ENCODE data around the gene KCNH5. TPM values are rescaled to one million over a fixed set of nuclear protein-coding genes. Genes with fewer than 3 reads are reported as not detected.

Gene KCNH5
- total RNA-seq, 2 experiments from 2014 or later, result not detected

- no peak overlapping the region for H3K4me3 Mint-ChIP-seq
- ChIA-PET POLR2A (no interaction called here), CTCF (no interaction called here)
- no peaks in the 10 kb centered on the region for H3K4me1 Mint-ChIP-seq
- H3K36me3 Mint-ChIP-seq (ENCODE audit: low read depth), result no peaks in the 10 kb centered on the region
- DNase-seq, result no peak
- H3K9me3 Mint-ChIP-seq, result no peaks in the 10 kb centered on the region
- no peaks in the 10 kb centered on the region for H3K27me3 Mint-ChIP-seq
- no peak overlapping the region for H3K27ac Mint-ChIP-seq
Observed at GRCh38 chr14:63032076-63032475, 13.2 kb downstream of the KCNH5 start.

GRCh38 chr14:63030113-63030512 lies 15.1 kb downstream of the KCNH5 start:
- CTCF ChIA-PET, result no interaction called here
- Mint-ChIP-seq H3K4me1 (no peaks in the 10 kb centered on the region), H3K27me3 (no peaks in the 10 kb centered on the region), H3K9me3 (no peaks in the 10 kb centered on the region), H3K36me3 (ENCODE audit: low read depth) (no peaks in the 10 kb centered on the region), H3K27ac (no peak overlapping the region), H3K4me3 (no peak overlapping the region)
- POLR2A ChIA-PET, result no interaction called here
- no peak for DNase-seq

DNA sequence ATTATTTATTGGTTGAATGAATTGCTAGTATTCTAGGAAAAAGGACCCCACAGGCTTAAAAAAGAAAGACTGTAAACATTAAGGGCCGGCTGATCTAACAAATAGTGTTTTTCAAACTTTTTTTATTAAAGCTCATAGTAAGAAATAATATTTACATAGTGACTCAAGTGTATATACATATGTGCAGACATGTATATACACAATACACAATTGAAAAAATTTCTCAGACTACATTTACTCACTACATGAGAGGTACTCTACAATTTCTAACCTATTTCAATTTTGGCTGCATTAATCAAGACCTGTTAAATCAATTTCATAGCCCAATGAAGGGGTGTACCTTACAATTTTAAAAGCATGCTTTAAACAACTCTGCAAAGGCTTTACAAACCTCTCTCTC lies 17.5 kb downstream of the KCNH5 start:
- Mint-ChIP-seq H3K4me1 (no peaks in the 10 kb centered on the region), H3K9me3 (no peaks in the 10 kb centered on the region), H3K36me3 (ENCODE audit: low read depth) (no peaks in the 10 kb centered on the region), H3K27me3 (no peaks in the 10 kb centered on the region), H3K4me3 (no peak overlapping the region), H3K27ac (no peak overlapping the region)
- ChIA-PET POLR2A (no interaction called here), CTCF (no interaction called here)
- no peak for DNase-seq

DNA sequence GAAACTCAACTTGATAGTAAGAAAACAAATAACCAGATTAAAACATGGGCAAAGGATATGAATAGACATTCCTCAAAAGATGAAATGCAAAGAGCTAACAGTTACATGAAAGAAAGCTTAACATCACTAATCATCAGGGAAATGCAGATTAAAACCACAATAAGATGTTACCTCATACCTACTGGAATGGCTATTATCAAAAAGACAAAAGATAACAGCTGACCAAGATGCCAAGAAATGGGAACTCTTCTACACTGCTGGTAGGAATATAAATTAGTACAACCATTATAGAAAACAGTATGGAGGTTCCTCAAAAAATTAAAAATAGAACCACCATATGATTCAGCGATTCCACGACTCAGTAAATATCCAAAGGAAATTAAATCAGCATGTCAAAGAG lies 18.8 kb downstream of the KCNH5 start:
- H3K4me1 Mint-ChIP-seq, result no peaks in the 10 kb centered on the region
- ChIA-PET CTCF (interaction anchor here (0.5 kb wide), 1 partner anchor 1401 kb away, joined by 3 read pairs; no protein-coding TSS in a partner anchor), POLR2A (no interaction called here)
- no peaks in the 10 kb centered on the region for H3K9me3 Mint-ChIP-seq
- H3K36me3 Mint-ChIP-seq (ENCODE audit: low read depth), result no peaks in the 10 kb centered on the region
- no peak for DNase-seq
- H3K27ac Mint-ChIP-seq, result no peak overlapping the region
- H3K4me3 Mint-ChIP-seq, result no peak overlapping the region
- H3K27me3 Mint-ChIP-seq, result no peaks in the 10 kb centered on the region

DNA sequence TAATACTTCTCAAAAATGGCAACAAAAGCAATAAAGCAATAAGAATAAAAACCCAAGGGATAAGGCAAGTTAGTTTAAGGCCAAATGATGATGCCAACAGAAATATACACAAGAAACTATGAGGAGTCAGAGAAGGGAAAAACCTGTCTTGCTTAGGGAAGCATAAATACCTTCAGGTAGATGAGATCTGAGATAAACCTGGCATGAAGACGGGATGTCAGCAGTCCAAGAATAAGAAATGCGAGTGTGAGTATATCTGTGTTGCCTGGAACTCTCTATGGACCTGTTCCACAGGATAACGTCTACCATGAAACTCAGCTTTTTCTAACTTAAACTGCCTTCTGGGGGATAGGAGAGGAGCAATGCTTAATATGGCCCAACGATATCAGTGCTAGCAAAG lies 30.6 kb downstream of the KCNH5 start:
- Mint-ChIP-seq H3K27me3 (peaks cover 2% of the 10 kb centered on the region), H3K27ac (no peak overlapping the region), H3K36me3 (ENCODE audit: low read depth) (no peaks in the 10 kb centered on the region), H3K9me3 (no peaks in the 10 kb centered on the region), H3K4me1 (no peaks in the 10 kb centered on the region), H3K4me3 (no peak overlapping the region)
- ChIA-PET CTCF (no interaction called here), POLR2A (no interaction called here)
- no peak for DNase-seq

- no peak overlapping the region for H3K4me3 Mint-ChIP-seq
- CTCF ChIA-PET, result no interaction called here
Observed at GRCh38 chr14:63012171-63012570, 33.1 kb downstream of the KCNH5 start.

GRCh38 chr14:63011623-63012022 lies 33.6 kb downstream of the KCNH5 start:
- no peaks in the 10 kb centered on the region for H3K4me1 Mint-ChIP-seq
- ChIA-PET CTCF (no interaction called here), POLR2A (no interaction called here)

More at GRCh38 chr14:63012171-63012570, 33.1 kb downstream of the KCNH5 start:
- no peak for DNase-seq
- Mint-ChIP-seq H3K36me3 (ENCODE audit: low read depth) (no peaks in the 10 kb centered on the region), H3K27me3 (peaks cover 2% of the 10 kb centered on the region), H3K27ac (no peak overlapping the region), H3K9me3 (no peaks in the 10 kb centered on the region), H3K4me1 (no peaks in the 10 kb centered on the region)
- POLR2A ChIA-PET, result no interaction called here

GRCh38 chr14:63009495-63009894 lies 35.8 kb downstream of the KCNH5 start:
- no peaks in the 10 kb centered on the region for H3K36me3 Mint-ChIP-seq (ENCODE audit: low read depth)
- DNase-seq, result no peak
- no peak overlapping the region for H3K4me3 Mint-ChIP-seq
- peaks cover 2% of the 10 kb centered on the region for H3K27me3 Mint-ChIP-seq
- no peaks in the 10 kb centered on the region for H3K4me1 Mint-ChIP-seq
- ChIA-PET POLR2A (no interaction called here), CTCF (no interaction called here)
- H3K27ac Mint-ChIP-seq, result no peak overlapping the region
- no peaks in the 10 kb centered on the region for H3K9me3 Mint-ChIP-seq

More at GRCh38 chr14:63011623-63012022, 33.6 kb downstream of the KCNH5 start:
- no peaks in the 10 kb centered on the region for H3K36me3 Mint-ChIP-seq (ENCODE audit: low read depth)
- DNase-seq, result no peak
- no peaks in the 10 kb centered on the region for H3K9me3 Mint-ChIP-seq
- H3K27me3 Mint-ChIP-seq, result peaks cover 2% of the 10 kb centered on the region
- H3K27ac Mint-ChIP-seq, result no peak overlapping the region
- H3K4me3 Mint-ChIP-seq, result no peak overlapping the region

GRCh38 chr14:63006531-63006930 lies 38.7 kb downstream of the KCNH5 start:
- no peaks in the 10 kb centered on the region for H3K4me1 Mint-ChIP-seq
- H3K27ac Mint-ChIP-seq, result no peak overlapping the region
- ChIA-PET POLR2A (no interaction called here), CTCF (no interaction called here)
- H3K4me3 Mint-ChIP-seq, result no peak overlapping the region
- DNase-seq, result no peak
- no peaks in the 10 kb centered on the region for H3K9me3 Mint-ChIP-seq
- no peaks in the 10 kb centered on the region for H3K27me3 Mint-ChIP-seq
- H3K36me3 Mint-ChIP-seq (ENCODE audit: low read depth), result no peaks in the 10 kb centered on the region

DNA sequence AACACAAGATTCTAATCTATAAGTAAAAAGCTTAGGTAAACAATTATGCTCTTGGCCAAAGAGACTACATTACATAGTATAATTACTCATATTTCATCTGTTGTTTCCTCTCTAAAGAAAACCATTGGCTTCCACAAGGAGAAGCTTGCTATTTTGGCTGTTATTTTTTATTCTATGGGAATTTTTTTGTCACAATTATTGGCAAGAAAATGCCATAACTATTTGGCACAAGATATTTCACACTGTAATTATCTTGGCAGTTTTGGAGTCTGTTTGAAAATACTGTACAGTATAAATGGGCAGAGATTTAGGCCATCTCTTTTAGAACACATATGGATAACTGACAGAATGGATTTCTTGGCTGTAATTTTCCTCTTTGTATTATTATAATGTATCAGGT lies 51.2 kb downstream of the KCNH5 start:
- CTCF ChIA-PET, result no interaction called here
- no peaks in the 10 kb centered on the region for H3K9me3 Mint-ChIP-seq
- H3K36me3 Mint-ChIP-seq (ENCODE audit: low read depth), result no peaks in the 10 kb centered on the region
- no peak for DNase-seq
- POLR2A ChIA-PET, result no interaction called here
- H3K4me1 Mint-ChIP-seq, result no peaks in the 10 kb centered on the region
- H3K27me3 Mint-ChIP-seq, result no peaks in the 10 kb centered on the region
- no peak overlapping the region for H3K27ac Mint-ChIP-seq
- H3K4me3 Mint-ChIP-seq, result no peak overlapping the region

- POLR2A ChIA-PET, result no interaction called here
- Mint-ChIP-seq H3K27ac (no peak overlapping the region), H3K36me3 (ENCODE audit: low read depth) (no peaks in the 10 kb centered on the region), H3K27me3 (no peaks in the 10 kb centered on the region), H3K4me3 (no peak overlapping the region), H3K9me3 (no peaks in the 10 kb centered on the region), H3K4me1 (no peaks in the 10 kb centered on the region)
- CTCF ChIA-PET, result no interaction called here
- no peak for DNase-seq
Observed at GRCh38 chr14:62988967-62989366, 56.3 kb downstream of the KCNH5 start.

GRCh38 chr14:62983821-62984220 lies 61.4 kb downstream of the KCNH5 start:
- Mint-ChIP-seq H3K36me3 (ENCODE audit: low read depth) (no peaks in the 10 kb centered on the region), H3K27me3 (no peaks in the 10 kb centered on the region), H3K9me3 (no peaks in the 10 kb centered on the region), H3K4me3 (no peak overlapping the region), H3K27ac (no peak overlapping the region), H3K4me1 (no peaks in the 10 kb centered on the region)
- POLR2A ChIA-PET, result no interaction called here
- DNase-seq, result no peak
- CTCF ChIA-PET, result no interaction called here

DNA sequence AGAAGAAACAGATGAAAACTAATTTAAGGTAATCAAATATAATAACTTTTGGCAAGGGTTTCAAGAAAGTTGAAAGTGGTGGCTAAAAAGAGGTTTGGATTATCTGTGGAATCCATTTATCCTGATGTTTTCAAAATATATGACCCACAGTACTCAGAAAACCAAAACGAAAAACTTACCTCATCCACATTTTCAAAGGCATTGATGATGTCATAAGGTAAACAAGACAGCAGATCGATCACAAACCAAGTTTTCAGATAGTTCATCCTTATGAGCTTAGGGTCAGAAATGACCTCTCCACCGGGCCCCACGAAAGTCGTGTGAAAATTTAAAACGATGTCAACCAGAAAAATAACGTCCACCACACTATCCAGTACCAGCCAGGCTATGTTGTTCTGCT lies 64.6 kb downstream of the KCNH5 start:
- H3K36me3 Mint-ChIP-seq (ENCODE audit: low read depth), result no peaks in the 10 kb centered on the region
- no peak for DNase-seq
- no peaks in the 10 kb centered on the region for H3K9me3 Mint-ChIP-seq
- H3K27ac Mint-ChIP-seq, result no peak overlapping the region
- H3K4me3 Mint-ChIP-seq, result no peak overlapping the region
- POLR2A ChIA-PET, result no interaction called here
- CTCF ChIA-PET, result no interaction called here
- H3K27me3 Mint-ChIP-seq, result no peaks in the 10 kb centered on the region
- no peaks in the 10 kb centered on the region for H3K4me1 Mint-ChIP-seq

DNA sequence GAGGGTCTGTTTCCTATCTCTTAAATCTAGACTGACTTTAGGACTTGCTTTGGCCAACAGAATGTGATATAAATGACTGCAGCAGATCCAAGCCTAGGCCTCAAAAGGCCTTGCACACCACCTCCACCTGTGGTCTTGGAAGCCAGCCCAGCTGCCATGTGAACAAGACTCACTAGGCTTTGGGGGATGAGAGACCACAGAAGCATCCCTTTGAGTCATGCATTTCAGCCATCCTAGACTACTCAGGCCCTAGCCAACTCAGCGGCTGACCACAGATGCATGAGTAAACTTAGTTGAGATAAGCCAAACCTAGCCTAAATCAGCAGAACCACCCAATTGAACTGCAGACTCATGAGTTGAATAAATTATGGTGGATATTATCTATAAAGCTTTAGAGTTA lies 87.7 kb downstream of the KCNH5 start:
- no peak overlapping the region for H3K4me3 Mint-ChIP-seq
- CTCF ChIA-PET, result no interaction called here

DNA sequence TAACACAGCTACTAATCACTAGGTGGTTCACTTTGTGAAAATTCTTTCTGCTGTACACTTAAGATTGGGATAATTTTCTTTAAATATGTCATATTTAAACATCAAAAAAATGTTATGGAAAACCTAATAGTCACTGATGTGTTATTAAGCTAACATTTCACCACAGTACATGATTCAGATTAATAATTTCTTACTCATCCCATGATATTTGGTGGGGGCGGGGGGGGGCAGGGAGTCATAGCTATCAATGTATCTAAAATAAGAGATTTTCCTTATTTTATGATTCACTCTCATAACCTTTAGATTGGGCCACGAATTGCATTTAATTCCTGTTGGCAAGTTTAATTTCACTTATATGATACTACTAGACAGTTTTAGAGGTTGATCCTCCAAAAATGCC lies 88.8 kb downstream of the KCNH5 start:
- Mint-ChIP-seq H3K4me3 (no peak overlapping the region), H3K9me3 (no peaks in the 10 kb centered on the region), H3K36me3 (ENCODE audit: low read depth) (no peaks in the 10 kb centered on the region), H3K4me1 (no peaks in the 10 kb centered on the region), H3K27me3 (no peaks in the 10 kb centered on the region), H3K27ac (no peak overlapping the region)
- ChIA-PET CTCF (no interaction called here), POLR2A (no interaction called here)
- DNase-seq, result no peak

More for the DNA sequence above, 87.7 kb downstream of the KCNH5 start:
- Mint-ChIP-seq H3K27ac (no peak overlapping the region), H3K27me3 (no peaks in the 10 kb centered on the region), H3K36me3 (ENCODE audit: low read depth) (no peaks in the 10 kb centered on the region), H3K9me3 (no peaks in the 10 kb centered on the region), H3K4me1 (no peaks in the 10 kb centered on the region)
- no peak for DNase-seq
- POLR2A ChIA-PET, result no interaction called here

Measured in activated CD4-positive, alpha-beta T cell treated with anti-CD3 and anti-CD28 coated beads, Interleukin-2, amount 10 ng/mL, durations not matched to agents 7 days and 5 days (primary cell).